HepG2 (cell line): ENCODE data around the gene KCNK6. TPM values are rescaled to one million over a fixed set of nuclear protein-coding genes. Genes with fewer than 3 reads are reported as not detected.

Experiments
- ATAC-seq: fragments of 200-7000 bp; cut with Tn5 transposase; 3 replicates; pipeline ENCODE4 v1.9.1; 2020; ENCODE audit warnings: mild to moderate bottlenecking, moderate library complexity
- BruUV-seq: library from RNA; stranded (reverse); fragments of 400-500 nt; replicated peaks from 2 replicates; lab custom pipeline; 2021; lab: Mats Ljungman, UMichigan
- CTCF ChIA-PET: fragments of 300-600 bp; formaldehyde crosslinking; extraction: SDS; loops from one replicate; lab custom pipeline; 2021; ENCODE audit warnings: low total read pairs, inconsistent platforms, low intra/inter-chr PET ratio; lab: Yijun Ruan, JAX
- POLR2A ChIA-PET: fragments of 350-600 bp; sonication (Branson Sonifier 250); formaldehyde crosslinking; loops from one replicate; lab custom pipeline; 2020; ENCODE audit warnings: antibody characterized with exemption, inconsistent platforms; lab: Yijun Ruan, JAX
- DNase-seq: peaks from one replicate; pipeline ENCODE4 v3.0.0-alpha.2; 2015; ENCODE audit warnings: low spot score
- FAIRE-seq: peaks from 3 replicates; lab custom pipeline; 2011; peaks lifted over from hg19 to GRCh38; lab: Jason Lieb, UNC
- H2AFZ ChIP-seq: one replicate; pipeline ENCODE4 v1.6.1; 2011; ENCODE audit warnings: low read length, inconsistent platforms
- H3K27ac ChIP-seq: fragments of 300-600 bp; 3 replicates; pipeline ENCODE4 v1.8.0; 2011; ENCODE audit warnings: mixed run types, mild to moderate bottlenecking, mixed read lengths, low read length, inconsistent platforms; ENCODE audit not compliant: insufficient read depth; ENCODE audit errors: extremely low read length
- H3K27me3 ChIP-seq, 2 experiments: fragments of 200-600 bp in 1 of 2; 2 replicates in 1 of 2; 3 replicates in 1 of 2; pipeline versions ENCODE4 v1.6.0 to v1.8.0; 2011; ENCODE audit warnings: low read length in 2 of 2, mild to moderate bottlenecking in 2 of 2, moderate library complexity in 2 of 2, inconsistent platforms in 1 of 2; ENCODE audit not compliant: insufficient read depth in 2 of 2, control insufficient read depth in 1 of 2
- H3K36me3 ChIP-seq, 2 experiments: fragments of 200-600 bp in 1 of 2; replicated peaks in 1 of 2; 2 replicates in 1 of 2; 3 replicates in 1 of 2; pipeline versions ENCODE4 v1.5.1 to v1.8.0; 2011; ENCODE audit warnings: low read length in 2 of 2, inconsistent platforms in 1 of 2; ENCODE audit not compliant: insufficient read depth in 2 of 2, control insufficient read depth in 1 of 2
- H3K4me1 ChIP-seq: 2 replicates; pipeline ENCODE4 v1.5.1; 2012; ENCODE audit warnings: low read length, inconsistent platforms; ENCODE audit not compliant: insufficient read depth
- H3K4me2 ChIP-seq: 2 replicates; pipeline ENCODE4 v1.6.0; 2011; ENCODE audit warnings: low read depth, low read length, inconsistent platforms
- H3K4me3 ChIP-seq, 3 experiments: fragments of 200-600 bp in 1 of 3; sonication (generic), shearing (Covaris generic) in 1 of 3; replicated peaks in 1 of 3; 2 replicates each; pipeline ENCODE4 v1.5.1; 2011 to 2016; ENCODE audit warnings: low read length in 3 of 3, inconsistent platforms in 2 of 3, low read depth in 2 of 3, mild to moderate bottlenecking in 2 of 3, control low read depth in 1 of 3, mixed read lengths in 1 of 3; ENCODE audit not compliant: insufficient read depth in 1 of 3
- H3K79me2 ChIP-seq: one replicate; pipeline ENCODE4 v1.6.1; 2011; ENCODE audit warnings: low read length, inconsistent platforms; ENCODE audit not compliant: insufficient read depth
- H3K9ac ChIP-seq: 2 replicates; pipeline ENCODE4 v1.6.0; 2011; ENCODE audit warnings: mild to moderate bottlenecking, low read depth, low read length, inconsistent platforms; ENCODE audit not compliant: insufficient read depth
- H3K9me3 ChIP-seq: 2 replicates; pipeline ENCODE4 v1.5.1; 2012; ENCODE audit warnings: mild to moderate bottlenecking, low read length
- H4K20me1 ChIP-seq: 2 replicates; pipeline ENCODE4 v1.6.0; 2011; ENCODE audit warnings: inconsistent platforms, mild to moderate bottlenecking, low read length, moderate library complexity; ENCODE audit not compliant: insufficient read depth
- ATF5 ChIP-seq: sonication (generic); formaldehyde crosslinking; IDR thresholded peaks from 2 replicates; pipeline ENCODE4 v1.4.0; 2020; ENCODE audit warnings: mild to moderate bottlenecking, low read depth, missing genetic modification reagents
- CC2D1A ChIP-seq: sonication (generic); formaldehyde crosslinking; IDR thresholded peaks from 2 replicates; pipeline ENCODE4 v1.8.1; 2023; ENCODE audit warnings: mild to moderate bottlenecking, missing genetic modification reagents
- FLYWCH1 ChIP-seq: sonication (generic); formaldehyde crosslinking; IDR thresholded peaks from 2 replicates; pipeline ENCODE4 v1.8.1; 2023; ENCODE audit warnings: mild to moderate bottlenecking, missing genetic modification reagents
- KDM5B ChIP-seq: sonication (generic); formaldehyde crosslinking; IDR thresholded peaks from 2 replicates; pipeline ENCODE4 v1.4.0; 2020; ENCODE audit warnings: missing genetic modification reagents, mild to moderate bottlenecking, borderline replicate concordance
- NFE2 ChIP-seq: sonication (generic); formaldehyde crosslinking; IDR thresholded peaks from 2 replicates; pipeline ENCODE4 v1.4.0; 2020; ENCODE audit warnings: missing genetic modification reagents
- PAX8 ChIP-seq: sonication (generic); formaldehyde crosslinking; IDR thresholded peaks from 2 replicates; pipeline ENCODE4 v1.8.0; 2022; ENCODE audit warnings: mild to moderate bottlenecking, missing genetic modification reagents, borderline replicate concordance
- ZBED4 ChIP-seq: sonication (generic); formaldehyde crosslinking; IDR thresholded peaks from 2 replicates; pipeline ENCODE4 v1.4.0; 2020; ENCODE audit warnings: missing genetic modification reagents, borderline replicate concordance
- ZBTB21 ChIP-seq: sonication (generic); formaldehyde crosslinking; IDR thresholded peaks from 2 replicates; pipeline ENCODE4 v1.4.0; 2020; ENCODE audit warnings: missing genetic modification reagents
- ZNF589 ChIP-seq: sonication (generic); formaldehyde crosslinking; conservative IDR thresholded peaks from 2 replicates; pipeline ENCODE4 v1.8.0; 2022; ENCODE audit warnings: mild to moderate bottlenecking, moderate library complexity, missing genetic modification reagents
- ZNF660 ChIP-seq: sonication (generic); formaldehyde crosslinking; IDR thresholded peaks from 2 replicates; pipeline ENCODE4 v1.5.1; 2020; ENCODE audit warnings: mild to moderate bottlenecking, low read depth, missing genetic modification reagents, borderline replicate concordance
- ZNF724P ChIP-seq: sonication (generic); formaldehyde crosslinking; IDR thresholded peaks from 2 replicates; pipeline ENCODE4 v1.8.0; 2022; ENCODE audit warnings: missing genetic modification reagents, borderline replicate concordance
- WGBS: methylation state at CpG from one replicate; pipeline ENCODE4 v1.1.6; 2017; ENCODE audit warnings: low lambda C conversion rate; 5-methylcytosine and 5-hydroxymethylcytosine counted together
- in situ Hi-C: cut with HindIII; loops from 2 replicates; pipeline ENCODE4 v1.10.0; 2017; ENCODE audit warnings: low pct_unique_long_range_greater_than_20kb; ENCODE audit not compliant: extremely low pct_ligation_motif_present
- intact Hi-C: fragments of 100-400 bp; cut with micrococcal nuclease; formaldehyde crosslinking; loops from one replicate; pipeline ENCODE4 v1.10.0; 2022; ENCODE audit not compliant: unreplicated experiment
- polyA plus RNA-seq, 8 experiments: library from polyadenylated mRNA; depleted of rRNA in 3 of 8; stranded (reverse) in 7 of 8; unstranded in 1 of 8; fragments of >200 nt; fragmentation: Illumina TruSeq in 4 of 8; extraction: Trizol in 4 of 8; gene quantifications; 2 replicates each; pipeline versions ENCODE4 v1.2.1 to v1.2.3, GENCODE V29; 2011 to 2016; ENCODE audit warnings: low read depth in 4 of 8, missing spikeins in 1 of 8, mixed read lengths in 1 of 8; ENCODE audit not compliant: insufficient read depth in 1 of 8
- total RNA-seq, 5 experiments: library from RNA; depleted of rRNA; stranded (reverse); fragments of >200 nt; fragmentation: Illumina TruSeq; extraction: Trizol; gene quantifications; 2 replicates each; pipeline ENCODE4 v1.2.3, GENCODE V29; 2016; ENCODE audit warnings: low read depth in 1 of 5

KCNK6 gene
- total and polyA plus RNA-seq, 2 of the 13 experiments (the other 11 are each of a cell fraction or from before 2014, with no cell fraction given) = 0.03 TPM; not detected in 1

GRCh38 chr19:38284422-38284821, 35.2 kb upstream of the KCNK6 start:
- ChIA-PET CTCF (no interaction called here), POLR2A (no interaction called here)
- H3K79me2 ChIP-seq = no peaks in the 10 kb centered on the region
- no peaks in the 10 kb centered on the region for H3K4me1 ChIP-seq
- no peak overlapping the region for H3K4me3 ChIP-seq
- no peaks in the 10 kb centered on the region for H4K20me1 ChIP-seq
- in situ Hi-C loops (no loop called here), intact Hi-C loops (no loop called here)
- WGBS = 61% methylated on average over 7 of the region's 7 CpGs
- FAIRE-seq (no peak), DNase-seq (no peak), ATAC-seq (no peak)
- no peak overlapping the region for H3K4me2 ChIP-seq
- H3K9ac ChIP-seq = no peak overlapping the region
- no peaks in the 10 kb centered on the region for H3K36me3 ChIP-seq
- TF ChIP-seq FLYWCH1 (CRISPR knock-in tag) (no peak), NFE2 (CRISPR knock-in tag) (no peak), ZNF660 (CRISPR knock-in tag) (no peak), ATF5 (CRISPR knock-in tag) (no peak), PAX8 (no peak), ZBTB21 (CRISPR knock-in tag) (no peak), ZBED4 (CRISPR knock-in tag) (no peak), KDM5B (no peak), ZNF724P (CRISPR knock-in tag) (no peak), ZNF589 (CRISPR knock-in tag) (no peak), CC2D1A (CRISPR knock-in tag) (no peak)
- peaks cover 0 to 3% of the 10 kb centered on the region in 2 experiments; a peak in 3 of 5 replicates for H3K27me3 ChIP-seq
- H3K27ac ChIP-seq = no peak overlapping the region
- no peak overlapping the region for H2AFZ ChIP-seq
- BruUV-seq = no TSS peak
- no peaks in the 10 kb centered on the region for H3K9me3 ChIP-seq
